Right forelimb (tissue), 1 donor: ENCODE measurements around the gene ZNF543.
A peak's percentile ranks its signal among the peaks of the same experiment; 100 is the strongest.
"Not testable (repeated sequence)": the region's sequence is repeated elsewhere in the genome, so short reads cannot be mapped to it uniquely, and the experiment has no call there.

ENCODE experiments used
- DNase-seq: peaks from one replicate; pipeline ENCODE4 v3.0.0-alpha.2; 2018

The ZNF543 gene

DNA sequence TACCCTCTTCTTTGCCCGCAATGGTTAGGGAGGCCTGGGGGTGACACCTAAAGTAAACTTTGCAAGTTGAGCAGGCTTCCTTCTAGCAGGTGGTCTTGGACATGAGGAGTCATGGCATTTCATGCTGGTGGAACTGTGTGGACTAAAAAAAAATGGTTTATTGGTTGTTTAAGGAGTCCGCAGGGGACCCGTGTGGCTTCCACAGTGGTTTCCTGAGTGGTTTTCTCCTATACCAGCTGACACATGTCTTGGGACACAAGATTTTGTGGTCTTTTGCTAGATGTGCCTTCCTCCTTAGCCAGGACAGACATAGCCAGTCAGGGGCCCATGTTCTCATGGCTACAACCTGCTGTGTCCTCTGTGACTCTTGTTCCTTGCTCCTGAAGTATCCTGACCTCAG is 1.5 kb downstream of the ZNF543 start:
- no peak for DNase-seq

DNA sequence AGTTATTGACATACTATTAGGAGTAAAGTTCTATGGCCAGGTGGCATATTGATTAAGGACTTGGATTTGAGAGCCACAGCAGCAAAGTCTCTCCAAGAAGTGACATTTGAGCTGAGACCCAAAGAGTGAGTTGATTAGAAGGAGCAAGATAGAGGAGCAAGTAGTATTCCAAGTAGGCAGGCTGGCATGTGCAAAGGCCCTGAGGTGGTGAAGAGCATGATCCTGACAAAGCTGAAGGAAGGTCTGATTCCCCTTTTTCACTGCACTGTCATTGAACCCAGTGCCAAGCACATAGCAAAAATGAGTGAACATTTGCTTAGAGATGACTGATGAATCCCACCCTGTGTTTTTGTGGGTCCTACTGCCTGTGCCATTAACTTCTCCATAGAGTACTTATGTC is 4.7 kb downstream of the ZNF543 start:
- no peak for DNase-seq

DNA sequence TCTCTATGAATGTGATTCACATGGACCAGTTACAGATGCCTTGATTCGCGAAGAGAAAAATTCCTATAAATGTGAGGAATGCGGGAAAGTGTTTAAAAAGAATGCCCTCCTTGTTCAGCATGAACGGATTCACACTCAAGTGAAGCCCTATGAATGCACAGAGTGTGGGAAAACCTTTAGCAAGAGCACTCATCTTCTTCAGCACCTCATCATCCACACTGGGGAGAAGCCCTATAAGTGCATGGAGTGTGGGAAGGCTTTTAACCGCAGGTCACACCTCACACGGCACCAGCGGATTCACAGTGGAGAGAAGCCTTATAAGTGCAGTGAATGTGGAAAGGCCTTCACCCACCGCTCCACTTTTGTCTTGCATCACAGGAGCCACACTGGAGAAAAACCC is 7.7 kb downstream of the ZNF543 start:
- DNase-seq: no peak

DNA sequence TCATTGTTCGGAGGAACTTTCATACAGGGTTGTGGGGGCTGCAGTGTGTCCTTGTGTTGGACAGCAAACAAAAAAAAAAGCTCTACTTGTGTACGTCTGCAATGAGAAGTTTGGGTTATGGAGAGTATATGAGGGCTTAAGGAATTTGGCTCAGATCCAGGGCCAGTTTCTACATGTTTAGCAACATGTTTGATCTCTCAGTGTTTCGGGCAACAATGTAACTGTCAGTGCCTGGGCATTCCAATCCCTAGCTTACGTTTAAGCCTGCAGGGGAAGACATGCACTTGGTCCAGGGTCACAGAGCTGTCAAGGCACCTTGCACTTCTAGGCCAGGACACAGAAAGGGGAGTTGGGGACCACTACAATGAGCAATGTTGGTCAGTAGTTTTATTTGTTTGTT is 13.9 kb downstream of the ZNF543 start:
- no peak for DNase-seq

DNA sequence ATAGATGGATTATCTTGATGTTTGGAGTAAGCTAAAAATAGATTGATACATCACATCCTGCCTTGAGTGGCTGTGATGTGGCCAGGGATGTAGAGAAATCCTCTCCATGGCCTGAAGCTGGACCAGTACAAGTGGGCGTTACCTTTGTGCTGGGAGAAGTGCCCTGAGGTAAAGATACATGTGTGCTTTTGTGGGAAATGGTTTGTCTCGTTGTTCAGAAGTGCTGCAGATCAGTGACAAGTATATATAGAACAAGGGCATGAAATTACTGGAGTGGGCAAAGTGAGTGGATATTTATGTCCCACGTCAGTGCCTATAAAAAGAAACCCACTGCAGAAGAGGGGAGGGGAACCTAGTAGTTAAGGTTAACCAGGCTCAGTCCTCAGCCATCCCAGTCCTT is 18.6 kb downstream of the ZNF543 start:
- DNase-seq: no peak

DNA sequence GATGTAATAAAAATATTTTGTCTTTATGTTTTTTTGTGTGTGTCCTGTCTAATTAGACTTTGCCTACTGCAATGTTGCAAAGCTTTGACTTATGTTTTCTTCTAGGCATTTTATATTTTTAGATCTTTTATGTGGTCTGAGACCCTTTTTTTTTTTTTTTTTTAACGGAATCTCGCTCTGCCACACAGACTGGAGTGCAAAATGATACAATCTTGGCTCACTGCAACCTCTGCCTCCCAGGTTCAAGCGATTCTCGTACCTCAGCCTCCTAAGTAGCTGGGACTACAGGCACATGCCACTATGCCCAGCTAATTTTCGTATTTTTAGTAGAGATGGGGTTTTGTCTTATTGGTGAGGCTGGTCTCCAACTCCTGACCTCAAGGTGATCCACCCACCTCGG is 22.3 kb downstream of the ZNF543 start:
- no peak for DNase-seq

DNA sequence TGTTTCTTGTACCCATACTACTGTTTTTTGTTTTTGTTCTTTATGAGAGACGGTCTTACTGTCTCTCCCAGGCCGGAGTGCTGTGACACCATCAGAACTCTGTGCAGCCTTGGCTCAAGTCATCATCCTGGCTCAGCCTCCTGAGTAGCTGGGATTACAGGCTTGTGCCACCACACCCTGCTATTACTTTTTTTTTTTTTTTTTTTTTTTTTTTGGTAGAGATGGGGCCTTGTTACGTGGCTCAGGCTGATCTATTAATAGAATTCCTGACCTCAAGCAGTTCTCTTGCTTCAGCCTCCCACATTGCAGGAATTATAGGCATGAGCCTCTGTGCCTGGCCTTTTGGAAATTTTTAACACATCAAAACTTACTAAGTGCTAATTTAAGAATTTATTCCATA is 27.9 kb downstream of the ZNF543 start:
- DNase-seq: no peak

DNA sequence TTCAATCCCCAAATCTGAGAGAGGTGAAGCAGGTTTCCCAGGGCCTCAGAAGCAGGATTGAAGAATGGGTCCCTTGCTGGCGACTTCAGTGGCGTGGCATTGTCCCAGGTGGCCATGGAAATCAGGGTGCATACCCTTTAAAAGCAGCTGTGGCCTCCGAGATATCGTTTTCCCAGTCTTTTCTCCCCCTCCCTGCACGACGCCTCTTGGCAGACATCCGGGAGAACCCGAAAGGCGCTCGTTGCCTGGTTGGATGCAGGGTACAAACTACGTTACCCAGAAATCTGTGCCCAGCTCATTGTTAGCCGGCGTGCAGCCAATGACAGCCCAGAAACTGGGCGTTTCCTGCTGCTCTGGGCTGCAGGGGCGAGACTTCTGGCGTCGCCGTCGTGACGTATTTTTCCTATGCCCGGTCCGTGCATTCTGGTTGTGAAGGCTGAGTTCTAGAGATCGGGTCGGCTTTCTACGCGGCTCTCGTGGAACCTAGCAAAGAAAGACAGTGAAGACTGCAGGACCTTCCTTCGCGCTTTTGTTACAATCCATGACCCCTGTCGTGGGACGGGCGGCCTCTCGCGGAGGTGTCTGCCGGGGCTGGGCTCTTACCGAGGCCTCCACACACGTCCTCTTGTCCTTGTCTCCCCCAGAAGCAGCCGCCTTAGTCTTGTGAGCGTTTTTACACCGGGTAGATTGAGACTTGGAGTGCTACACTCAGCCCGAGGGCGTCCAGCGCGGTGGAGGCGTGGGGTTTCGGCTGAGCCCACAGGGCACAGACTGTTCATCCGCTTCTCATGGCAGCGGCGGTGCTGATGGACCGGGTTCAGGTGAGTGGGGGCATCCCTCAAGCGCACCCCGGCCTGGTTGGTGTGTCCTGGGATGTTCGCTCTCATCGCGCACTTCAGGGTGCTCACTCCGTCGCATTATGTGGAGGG is 30.9 kb downstream of the ZNF543 start, which contains the start of gene ZNF304:
Gene ZNF304 (plus strand): TSS at position 395 of the 929 bp plus-strand sequence. CDS start 394 bp downstream, at position 789.
- peak; percentile 96 for DNase-seq

DNA sequence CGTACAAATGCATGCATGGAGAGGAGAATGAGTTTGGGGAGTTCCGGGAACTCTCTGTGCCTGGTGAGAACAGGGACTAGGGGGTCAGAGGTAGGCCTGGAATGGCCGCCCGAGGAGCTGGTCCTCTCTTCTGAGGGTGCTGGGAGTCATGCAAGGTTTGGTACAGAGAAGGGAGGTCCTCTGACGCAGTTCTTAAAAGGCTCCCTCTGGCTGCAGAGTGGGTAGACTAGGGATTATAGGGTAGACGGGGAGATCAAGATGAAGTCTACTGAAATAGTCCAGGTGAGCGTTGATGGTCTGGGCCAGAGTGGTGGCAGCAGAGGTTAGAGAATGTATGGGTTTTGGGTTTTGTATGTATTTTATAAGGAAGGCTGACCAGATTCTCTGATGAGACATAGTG is 31.6 kb downstream of the ZNF543 start:
- DNase-seq: no peak

DNA sequence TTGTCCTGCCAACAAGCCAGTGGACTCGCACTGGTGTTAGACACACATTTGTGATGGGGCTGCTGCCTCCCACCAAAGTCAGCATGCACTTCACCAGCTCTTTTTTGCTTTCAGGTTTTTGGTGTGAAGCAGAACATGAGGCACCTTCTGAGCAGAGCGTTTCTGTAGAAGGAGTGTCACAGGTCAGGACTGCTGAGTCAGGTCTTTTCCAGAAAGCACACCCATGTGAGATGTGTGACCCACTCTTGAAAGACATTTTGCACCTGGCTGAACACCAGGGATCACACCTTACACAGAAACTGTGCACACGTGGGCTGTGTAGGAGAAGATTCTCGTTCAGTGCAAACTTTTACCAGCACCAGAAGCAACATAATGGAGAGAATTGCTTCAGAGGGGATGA is 35.6 kb downstream of the ZNF543 start:
- DNase-seq: no peak

DNA sequence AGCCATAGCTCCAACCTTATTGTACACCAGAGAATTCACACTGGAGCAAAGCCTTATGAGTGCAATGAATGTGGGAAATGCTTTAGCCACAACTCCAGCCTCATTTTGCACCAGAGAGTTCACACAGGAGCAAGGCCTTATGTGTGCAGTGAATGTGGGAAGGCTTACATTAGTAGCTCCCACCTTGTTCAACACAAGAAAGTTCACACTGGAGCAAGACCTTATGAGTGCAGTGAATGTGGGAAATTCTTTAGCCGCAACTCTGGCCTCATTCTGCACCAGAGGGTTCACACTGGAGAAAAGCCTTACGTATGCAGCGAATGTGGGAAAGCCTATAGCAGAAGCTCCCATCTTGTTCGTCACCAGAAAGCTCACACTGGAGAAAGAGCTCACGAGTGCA is 37.1 kb downstream of the ZNF543 start:
- DNase-seq: no peak

DNA sequence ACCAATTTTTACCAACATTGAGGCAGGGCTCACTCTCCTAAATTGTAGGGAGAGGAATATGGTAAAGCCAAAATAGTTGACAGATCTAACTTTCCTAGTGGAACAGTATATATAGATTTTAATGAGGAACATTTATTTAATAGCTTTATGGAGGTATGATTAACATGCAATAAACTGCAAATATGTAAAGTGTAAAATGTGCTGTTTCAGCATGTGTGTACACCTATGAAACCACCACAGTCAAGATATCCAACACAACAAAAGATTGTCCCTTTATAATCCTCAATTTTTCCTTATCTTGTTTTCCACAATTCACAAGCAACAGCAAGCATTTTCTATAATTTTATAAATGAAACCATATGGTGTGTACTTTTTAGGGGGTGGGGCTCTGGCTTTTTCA is 39.0 kb downstream of the ZNF543 start:
- no peak for DNase-seq

DNA sequence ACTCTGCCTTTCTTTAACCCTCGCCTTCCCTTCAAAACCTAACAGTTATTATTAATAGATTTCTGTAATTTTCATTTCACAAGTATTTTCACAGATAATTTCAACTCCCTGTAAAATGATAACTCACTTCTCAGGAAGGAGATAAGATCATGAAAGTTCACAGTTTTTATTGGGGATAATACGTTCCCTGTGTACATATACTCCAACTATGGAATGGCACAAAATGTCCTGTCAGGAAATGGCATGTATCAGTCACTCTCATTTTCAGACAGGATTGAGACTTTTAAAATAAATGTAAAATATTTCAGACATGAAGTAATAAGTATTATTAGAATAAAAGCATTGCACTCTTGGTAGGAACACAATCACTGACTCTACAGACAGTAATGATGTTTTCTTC is 42.1 kb downstream of the ZNF543 start:
- no peak for DNase-seq

DNA sequence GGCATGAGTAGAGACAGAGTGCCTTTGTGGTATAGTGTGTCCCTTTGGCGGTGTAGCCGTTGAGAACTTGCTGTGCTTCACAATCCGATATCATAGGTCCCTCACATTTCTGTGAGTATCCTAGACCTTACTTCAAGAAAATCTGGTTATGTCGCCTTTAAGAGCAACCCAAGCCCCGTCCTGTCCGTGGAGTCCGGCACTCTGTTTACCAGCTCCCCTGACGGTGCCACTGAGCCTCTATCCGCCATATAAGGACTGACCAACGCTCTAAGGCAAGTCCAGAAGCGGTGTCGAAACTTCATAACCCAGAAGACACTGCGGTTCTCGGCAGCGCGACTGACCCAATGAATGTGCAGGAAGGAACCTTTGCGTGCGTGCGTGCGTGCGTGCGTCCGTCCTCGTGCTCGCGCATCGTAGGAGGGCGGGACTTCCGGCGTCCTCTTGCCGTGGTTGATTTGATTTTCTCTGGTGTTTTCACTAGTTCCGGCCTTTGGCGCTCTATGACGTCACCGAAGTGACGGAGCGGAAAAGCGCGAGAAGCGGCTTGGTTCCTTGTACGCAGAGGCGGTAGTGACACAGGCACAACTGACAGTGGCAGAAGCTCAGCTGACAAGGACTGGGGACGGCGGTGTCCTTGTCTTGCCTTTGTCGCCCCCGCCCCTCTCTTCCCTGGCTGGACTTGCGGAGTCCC is 42.9 kb downstream of the ZNF543 start, which contains the start of the genes TRAPPC2B and ZNF547:
Gene TRAPPC2B (plus strand): TSS at position 555 of the 691 bp plus-strand sequence. CDS start 1,283 bp downstream, outside the sequence.
Gene ZNF547 (plus strand): TSS at position 555 of the 691 bp plus-strand sequence. CDS start 5,005 bp downstream, outside the sequence.
- peak; percentile 100 for DNase-seq

DNA sequence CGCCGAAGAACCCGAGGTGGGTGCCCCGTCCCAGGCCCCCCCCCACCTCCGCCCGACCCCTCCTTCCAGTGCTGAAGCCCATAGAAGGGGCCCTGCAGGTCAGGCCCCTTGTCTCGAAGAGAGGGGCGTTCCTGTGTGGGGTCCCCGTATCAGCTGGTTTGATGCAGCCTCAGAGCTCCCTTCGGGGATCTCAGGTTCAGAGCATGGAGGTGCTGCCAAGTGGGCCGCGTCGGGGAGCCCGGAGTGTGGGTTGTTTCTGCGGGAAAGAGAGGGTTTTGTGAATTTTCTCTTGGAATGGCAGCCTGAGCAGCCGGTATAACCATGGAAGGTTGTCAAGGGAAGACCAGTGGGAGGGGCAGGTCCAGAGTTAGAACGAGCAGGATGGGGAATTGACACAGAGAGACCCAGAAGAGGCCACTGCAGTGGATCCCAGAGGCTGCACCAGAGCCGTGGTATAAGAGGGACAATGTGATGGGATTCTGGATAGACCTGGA is 43.5 kb downstream of the ZNF543 start:
- DNase-seq: no peak

DNA sequence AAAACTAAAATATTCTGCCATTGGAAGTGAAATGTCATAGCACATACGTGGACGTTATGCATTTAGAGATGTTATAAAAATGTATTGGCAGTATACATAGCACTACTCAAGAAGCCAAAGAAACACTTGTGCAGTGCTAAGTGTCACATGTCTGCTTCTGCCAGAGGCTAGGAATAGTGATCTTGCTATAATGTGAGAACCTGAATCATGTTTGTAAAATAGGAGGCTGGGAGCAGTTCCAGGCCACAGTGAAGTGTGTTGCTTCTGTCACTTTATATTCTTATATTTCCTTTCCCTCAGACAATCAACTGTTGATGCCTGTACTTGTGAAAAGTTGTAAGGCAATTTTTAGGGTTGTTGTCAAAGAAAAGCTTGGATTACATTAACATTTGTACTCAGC is 46.5 kb downstream of the ZNF543 start:
- no peak for DNase-seq

DNA sequence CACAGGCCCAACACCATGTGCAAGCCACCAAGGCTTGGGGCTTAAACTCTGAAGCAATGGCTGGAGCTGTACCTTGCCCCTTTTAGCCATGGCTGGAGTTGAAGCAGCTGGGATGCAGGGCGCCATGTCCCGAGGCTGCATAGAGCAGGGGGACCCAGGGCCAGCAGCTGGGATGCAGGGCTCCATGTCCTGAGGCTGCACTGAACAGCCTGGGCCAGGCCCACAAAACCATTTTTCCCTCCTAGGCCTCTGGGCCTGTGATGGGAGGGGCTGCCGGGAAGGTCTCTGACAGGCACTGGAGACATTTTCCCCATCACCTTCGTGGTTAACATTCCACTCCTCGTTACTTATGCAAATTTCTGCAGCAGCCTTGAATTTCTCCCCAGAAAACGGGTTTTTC is 53.9 kb downstream of the ZNF543 start:
- no peak for DNase-seq

DNA sequence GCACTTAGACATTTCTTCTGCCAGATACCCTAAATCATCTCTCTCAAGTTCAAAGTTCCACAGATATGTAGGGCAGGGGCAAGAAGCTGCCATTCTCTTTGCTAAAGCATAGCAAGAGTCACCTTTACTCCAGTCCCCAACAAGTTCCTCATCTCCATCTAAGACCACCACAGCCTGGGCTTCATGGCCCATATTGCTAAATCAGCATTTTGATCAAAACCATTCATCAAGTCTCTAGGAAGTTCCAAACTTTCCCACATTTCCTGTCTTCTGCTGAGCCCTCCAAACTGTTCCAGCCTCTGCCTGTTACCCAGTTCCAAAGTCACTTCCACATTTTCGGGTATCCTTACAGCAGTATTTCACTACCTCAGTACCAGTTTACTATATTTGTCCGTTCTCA is 54.4 kb downstream of the ZNF543 start:
- DNase-seq: not testable (repeated sequence)

DNA sequence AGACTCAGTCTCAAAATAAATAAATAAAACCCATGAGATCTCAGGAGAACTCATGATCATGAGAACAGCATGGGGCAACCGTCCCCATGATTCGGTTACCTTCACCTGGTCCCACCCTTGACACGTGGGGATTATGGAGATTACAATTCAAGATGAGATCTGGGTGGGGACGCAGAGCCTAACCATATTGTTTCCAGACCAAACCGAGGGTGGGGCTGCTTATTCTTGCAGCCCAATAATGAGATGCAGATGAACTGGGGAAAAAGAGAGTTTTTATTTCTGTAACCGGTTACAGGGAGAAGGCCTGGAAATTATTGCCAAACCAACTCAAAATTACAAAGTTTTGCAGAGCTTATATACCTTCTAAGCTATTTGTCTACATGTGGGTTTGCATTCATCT is 55.9 kb downstream of the ZNF543 start:
- no peak for DNase-seq

DNA sequence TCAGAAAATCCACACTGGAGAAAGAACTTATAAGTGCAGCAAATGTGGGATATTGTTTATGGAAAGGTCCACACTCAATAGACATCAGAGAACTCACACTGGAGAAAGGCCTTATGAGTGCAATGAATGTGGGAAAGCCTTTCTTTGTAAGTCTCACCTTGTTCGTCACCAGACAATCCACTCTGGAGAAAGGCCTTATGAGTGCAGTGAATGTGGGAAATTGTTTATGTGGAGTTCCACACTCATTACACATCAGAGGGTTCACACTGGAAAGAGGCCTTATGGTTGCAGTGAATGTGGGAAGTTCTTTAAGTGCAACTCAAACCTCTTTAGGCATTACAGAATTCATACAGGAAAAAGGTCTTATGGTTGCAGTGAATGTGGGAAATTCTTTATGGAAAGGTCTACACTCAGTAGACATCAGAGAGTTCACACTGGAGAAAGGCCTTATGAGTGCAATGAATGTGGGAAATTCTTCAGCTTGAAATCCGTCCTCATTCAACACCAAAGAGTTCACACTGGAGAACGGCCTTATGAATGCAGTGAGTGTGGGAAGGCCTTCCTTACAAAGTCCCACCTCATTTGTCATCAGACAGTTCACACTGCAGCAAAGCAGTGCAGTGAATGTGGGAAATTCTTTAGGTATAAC is 57.4 kb downstream of the ZNF543 start:
- no peak for DNase-seq
